Fibroblast of skin of left biceps (primary cell): Measurements from ENCODE around the gene CAPN11.
"Not testable (repeated sequence)": the region's sequence is repeated elsewhere in the genome, so short reads cannot be mapped to it uniquely, and the experiment has no call there.

Source experiments
- DNase-seq, 2 experiments: peaks; one replicate each; pipeline ENCODE4 v3.0.0-alpha.2; 2013; ENCODE audit warnings: low read depth in 2 of 2

The CAPN11 gene

GRCh38 chr6:44181784-44182183 lies 23.2 kb downstream of the CAPN11 start:
- not testable (repeated sequence) for DNase-seq

GRCh38 chr6:44182911-44183390 lies 24.3 kb downstream of the CAPN11 start:
- no peak for DNase-seq

- no peak for DNase-seq
Measured at GRCh38 chr6:44183783-44184182, 25.2 kb downstream of the CAPN11 start.

GRCh38 chr6:44185356-44185755 lies 26.7 kb downstream of the CAPN11 start:
- DNase-seq = not testable (repeated sequence)

DNA sequence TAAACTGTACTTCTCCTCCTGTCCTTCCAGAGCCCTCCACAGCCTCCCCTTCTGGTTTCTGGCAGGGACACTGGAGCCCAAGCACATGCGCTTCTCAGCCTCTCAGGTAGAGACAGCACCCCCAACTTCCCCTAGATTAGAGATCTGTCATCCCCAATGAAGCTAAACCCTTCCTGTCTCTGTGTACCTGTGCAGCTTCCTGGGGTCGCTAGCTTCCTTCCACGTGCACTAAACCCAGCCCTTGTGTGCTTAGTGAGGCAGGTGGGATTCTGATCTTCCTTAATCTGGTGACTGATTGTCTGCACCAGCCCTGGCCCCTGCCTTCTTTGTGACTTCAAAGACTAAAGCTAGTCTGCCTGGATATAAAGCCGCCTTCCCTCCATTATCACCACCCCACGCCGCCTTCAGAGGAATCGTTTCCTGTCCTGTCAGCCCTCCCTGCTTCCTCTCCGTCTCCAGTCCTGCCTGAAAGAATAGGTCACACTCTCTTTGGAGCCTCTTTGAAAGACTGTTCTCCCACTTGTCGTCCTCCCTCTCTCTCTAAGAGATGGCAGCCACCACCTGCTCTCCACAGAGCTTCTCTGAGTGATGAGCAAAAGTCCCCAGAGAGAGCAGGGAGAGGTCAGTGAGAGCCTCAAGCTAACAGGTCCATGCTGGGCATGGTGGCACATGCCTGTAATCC lies 27.5 kb downstream of the CAPN11 start:
- no peak for DNase-seq

- DNase-seq = no peak
Measured at GRCh38 chr6:44186635-44187025, 28.0 kb downstream of the CAPN11 start.

GRCh38 chr6:44188819-44189218 lies 30.2 kb downstream of the CAPN11 start:
- DNase-seq = no peak

DNA sequence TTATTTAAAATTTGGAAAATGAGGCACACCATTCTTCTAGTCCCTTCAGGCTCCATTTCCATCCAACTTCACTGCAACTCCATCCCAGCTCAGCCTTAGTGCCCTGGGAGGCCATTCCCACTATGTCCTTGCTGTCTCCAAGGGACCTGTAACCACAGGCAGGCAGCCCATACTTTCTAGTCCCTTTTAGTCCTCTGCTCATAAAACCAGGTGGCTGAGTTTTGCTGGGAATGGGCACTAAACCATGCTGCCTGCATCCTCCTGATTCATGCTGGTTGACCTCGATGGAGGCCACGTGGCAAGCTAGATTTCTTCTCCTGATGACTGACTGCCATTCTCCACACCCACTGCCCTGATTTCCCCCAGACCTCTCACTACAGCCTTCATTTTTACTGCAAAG lies 30.6 kb downstream of the CAPN11 start:
- no peak for DNase-seq

DNA sequence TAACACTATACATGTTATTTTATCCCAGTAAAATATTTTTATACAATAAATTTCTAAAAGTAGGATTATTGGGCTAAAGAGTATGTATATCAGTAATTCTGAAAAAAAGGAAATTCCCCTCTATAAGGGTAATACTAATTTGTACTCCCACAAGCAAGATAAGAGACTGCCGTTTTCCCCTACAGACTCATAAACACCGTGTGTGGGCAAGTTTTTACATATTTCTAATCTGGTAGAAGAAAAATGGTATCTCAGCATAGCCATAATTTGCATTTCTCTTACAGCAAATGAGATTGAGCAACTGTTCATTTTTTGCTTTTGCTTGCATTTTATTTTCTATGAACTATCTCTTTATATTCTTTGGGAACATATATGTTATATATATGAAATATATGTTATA lies 32.1 kb downstream of the CAPN11 start:
- no peak for DNase-seq

DNA sequence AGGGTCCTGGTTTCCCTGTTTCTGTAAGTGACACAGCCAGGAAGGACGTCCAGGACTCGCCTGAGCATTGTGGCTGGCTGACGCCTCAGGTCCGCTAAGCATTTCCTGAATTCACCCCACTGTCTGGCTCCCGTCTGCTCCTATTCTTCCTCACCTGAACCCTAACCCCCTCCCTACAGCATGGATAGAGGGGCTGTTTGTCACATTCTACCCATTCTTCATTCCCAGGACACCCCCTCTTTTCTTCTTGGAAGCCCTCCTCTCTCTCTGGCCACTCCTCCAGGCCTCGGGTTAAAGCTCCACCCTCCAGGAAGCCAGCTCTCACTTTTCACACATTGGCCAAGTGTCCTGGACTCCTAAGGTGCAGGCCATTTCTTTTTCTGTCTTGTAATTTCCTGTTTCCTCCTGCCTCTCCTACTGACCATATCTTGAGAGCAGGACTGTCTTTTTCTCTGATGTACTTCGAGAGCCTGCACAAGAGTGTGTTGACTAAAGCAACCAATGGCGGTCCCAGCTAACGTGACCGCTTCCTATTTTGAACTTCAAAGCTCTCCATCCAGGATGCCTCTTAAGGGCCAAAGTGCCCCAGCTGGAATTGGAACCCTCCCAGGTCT lies 33.9 kb downstream of the CAPN11 start:
- no peak for DNase-seq

GRCh38 chr6:44193307-44193910 lies 34.8 kb downstream of the CAPN11 start:
- DNase-seq = no peak

DNA sequence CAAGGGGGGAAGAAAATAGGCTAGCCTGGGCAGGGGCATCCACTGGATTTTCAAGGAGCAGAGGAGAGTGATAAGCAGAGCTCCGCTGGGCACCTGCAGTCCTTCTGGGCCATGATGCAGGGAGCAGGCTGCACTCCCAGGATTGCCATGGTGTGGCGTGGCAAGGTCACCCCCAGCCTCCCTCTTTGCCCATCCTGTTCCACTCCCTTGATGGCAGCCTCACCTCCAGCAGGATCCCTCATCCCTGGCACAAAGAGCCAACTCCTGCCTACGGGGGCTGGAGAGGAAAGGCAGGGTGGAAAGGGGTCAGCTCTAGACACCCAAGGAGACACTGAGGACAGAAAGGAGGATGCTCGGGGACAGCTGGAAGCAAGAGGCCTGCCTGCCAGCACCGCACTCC lies 35.7 kb downstream of the CAPN11 start:
- no peak for DNase-seq

GRCh38 chr6:44196351-44196750 lies 37.7 kb downstream of the CAPN11 start:
- DNase-seq = not testable (repeated sequence)

DNA sequence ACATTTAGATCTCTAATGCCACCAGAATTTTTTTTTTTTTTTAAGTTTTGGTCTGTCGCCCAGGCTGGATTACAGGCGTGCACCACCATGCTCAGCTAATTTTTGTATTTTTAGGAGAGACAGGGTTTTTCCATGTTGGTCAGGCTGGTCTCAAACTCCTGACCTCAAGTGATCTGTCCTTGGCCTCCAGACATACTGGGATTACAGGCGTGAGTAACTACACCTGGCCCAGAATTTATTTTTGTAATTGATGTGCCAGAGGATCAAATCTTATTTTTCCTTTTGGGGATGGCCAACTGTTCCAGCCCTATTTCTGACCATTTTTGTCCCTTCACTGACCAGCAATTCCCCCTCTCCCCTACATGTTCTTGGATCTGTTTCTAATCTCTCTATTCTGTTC lies 40.1 kb downstream of the CAPN11 start:
- DNase-seq = no peak

- DNase-seq = no peak
Measured at GRCh38 chr6:44199883-44200282, 41.3 kb downstream of the CAPN11 start.

DNA sequence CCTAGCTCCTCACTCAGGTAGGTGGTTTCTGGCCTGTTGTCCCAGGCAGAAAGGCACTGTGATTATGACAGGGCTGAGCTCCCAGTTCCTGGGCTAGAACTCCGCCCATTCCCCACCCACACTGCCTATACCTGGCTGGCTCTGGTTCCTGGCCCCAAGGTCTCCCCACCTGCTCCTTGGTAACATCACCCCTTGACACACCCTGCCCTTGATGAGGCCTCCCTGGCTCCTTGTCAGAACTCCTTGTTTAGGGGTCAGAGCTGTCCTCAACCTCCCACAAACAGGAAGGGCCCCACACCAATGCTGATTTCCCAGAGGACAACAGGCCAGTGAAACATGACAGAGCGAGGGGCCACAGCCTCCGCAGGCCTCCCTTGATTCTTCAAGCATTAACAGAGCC lies 42.6 kb downstream of the CAPN11 start:
- DNase-seq = no peak

DNA sequence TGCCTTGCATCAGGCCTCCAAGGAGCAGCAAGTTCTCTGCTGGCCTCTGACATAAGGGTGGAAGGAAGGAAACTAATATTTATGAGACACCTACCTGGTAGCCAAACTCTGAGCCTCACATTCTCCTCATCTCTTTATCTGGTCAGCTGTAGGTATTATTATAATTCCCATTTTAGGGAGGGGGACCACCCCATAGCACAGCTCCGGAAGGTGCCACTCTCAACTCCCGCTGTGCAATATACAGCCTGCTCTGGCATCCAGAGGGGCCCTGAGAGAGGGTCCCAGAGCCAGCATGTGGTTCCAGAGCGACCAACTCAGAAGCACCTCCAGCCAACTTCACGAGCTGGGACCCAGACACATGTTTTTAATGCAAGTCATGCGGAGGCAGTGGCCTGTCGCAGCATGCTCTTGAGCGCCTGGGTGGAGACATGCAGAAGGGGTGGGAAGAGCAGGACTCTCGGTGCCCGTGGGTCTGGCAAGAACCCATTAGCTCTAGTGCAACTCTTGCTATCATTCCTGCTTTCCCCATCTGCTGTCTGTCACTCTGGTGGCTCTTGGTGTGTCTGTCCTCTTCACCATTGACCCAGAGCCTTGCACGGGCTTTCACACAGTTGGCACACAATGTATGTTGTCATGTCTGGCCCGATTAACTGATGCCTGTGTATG lies 43.2 kb downstream of the CAPN11 start:
- no peak for DNase-seq

GRCh38 chr6:44202332-44202971 lies 43.8 kb downstream of the CAPN11 start:
- DNase-seq = no peak

GRCh38 chr6:44202972-44203750 lies 44.5 kb downstream of the CAPN11 start:
- no peak for DNase-seq

DNA sequence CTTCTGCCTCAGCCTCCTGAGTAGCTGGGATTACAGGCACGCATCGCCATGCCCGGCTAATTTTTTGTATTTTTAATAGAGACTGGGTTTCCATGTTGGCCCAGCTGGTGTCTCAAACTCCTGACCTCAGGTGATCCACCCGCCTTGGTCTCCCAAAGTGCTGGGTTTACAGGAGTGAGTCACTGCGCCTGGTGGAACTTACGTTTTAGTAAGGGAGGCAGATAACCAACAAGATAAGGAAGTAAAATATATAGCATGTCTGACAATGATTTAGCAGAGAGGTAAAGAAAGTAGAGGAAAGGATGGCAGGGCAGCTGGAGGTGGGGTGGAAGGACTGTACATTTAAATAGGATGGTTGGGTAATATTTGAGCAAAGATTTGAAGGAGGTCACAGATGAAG lies 45.3 kb downstream of the CAPN11 start:
- DNase-seq = no peak

DNA sequence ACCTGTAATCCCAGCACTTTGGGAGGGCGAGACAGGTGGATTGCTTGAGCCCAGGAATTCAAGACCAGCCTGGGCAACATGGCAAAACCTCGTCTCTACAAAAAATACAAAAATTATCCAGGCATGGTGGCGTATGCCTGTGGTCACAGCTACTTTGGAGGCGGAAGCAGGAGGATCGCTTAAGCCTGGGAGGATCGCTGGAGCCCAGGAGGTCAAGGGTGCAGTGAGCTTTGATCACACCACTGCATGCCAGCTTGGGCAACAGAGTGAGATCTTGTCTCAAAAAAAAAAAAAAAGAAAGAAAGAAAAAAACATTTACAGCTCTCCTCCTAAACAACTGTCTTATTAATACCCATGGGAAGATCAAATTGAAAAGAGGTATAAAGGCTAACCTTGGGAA lies 49.3 kb downstream of the CAPN11 start:
- DNase-seq = no peak
